ENCODE data around the gene NOC2L.
"Not testable (repeated sequence)": the region's sequence is repeated elsewhere in the genome, so short reads cannot be mapped to it uniquely, and the experiment has no call there.

Gene NOC2L

DNA sequence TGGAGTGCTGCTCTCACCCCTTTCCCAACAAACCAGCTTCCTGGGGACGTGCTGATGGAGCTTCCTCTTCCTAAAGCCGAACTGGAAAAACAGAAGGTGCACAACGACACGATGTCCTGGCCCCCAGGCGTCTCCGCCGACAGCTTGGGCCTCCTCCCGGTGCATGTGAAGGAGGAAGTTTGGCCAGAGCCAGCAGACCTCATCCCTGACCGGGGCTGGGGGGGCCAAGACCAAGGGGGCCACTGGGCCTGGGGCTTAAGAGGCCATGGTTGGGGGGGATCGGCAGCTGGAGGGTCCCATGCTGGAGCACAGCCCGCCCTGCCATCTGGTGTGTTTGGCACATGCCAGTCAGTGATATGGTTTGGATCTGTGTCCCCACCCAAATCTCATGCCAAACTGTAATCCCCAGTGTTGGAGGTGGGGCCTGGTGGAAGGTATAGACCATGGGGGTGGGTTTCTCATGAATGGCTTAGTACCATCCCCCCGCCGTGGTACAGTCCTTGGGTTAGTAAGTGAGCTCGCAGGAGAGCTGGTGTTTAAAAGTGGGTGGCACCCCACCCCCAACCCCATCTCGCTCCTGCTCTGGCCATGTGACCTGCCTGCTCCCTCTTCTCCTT, 34.4 kb upstream of the NOC2L start:
- DNase-seq: no peak

DNA sequence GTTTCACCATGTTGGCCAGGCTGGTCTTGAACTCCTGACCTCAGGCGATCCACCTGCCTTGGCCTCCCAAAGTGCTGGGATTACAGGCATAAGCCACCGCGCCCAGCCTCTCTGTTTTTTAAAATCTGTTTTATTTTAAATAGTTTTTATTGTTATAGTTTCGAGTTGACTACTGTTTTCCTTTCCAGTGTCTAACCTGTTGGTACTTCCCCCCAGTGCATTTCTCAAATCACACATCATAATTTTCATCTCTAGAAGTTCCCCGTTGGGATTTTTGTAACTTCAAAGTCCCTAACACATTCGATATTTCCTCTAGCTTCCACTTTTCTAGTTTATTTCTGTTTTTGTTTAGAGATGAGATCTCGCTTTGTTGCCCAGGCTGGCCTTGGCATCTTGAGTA, 33.3 kb upstream of the NOC2L start:
- no peak for DNase-seq

DNA sequence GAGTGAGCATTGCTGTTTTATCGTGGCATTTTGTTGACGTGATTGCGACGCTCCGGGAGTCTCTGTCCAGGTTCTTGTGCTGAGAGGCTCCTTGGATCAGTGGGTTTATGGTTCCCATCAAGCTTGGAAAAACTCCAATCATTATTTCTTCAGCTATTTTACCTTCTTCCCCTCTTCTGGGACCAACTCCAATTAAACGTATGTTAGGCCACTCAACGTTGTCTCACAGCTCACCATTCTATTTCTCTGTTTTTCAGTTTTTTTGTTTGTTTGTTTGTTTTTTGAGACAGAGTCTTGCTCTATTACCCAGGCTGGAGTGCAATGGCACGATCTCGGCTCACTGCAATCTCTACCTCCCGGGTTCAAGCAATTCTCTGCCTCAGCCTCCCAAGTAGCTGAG, 32.8 kb upstream of the NOC2L start:
- no peak for DNase-seq

DNA sequence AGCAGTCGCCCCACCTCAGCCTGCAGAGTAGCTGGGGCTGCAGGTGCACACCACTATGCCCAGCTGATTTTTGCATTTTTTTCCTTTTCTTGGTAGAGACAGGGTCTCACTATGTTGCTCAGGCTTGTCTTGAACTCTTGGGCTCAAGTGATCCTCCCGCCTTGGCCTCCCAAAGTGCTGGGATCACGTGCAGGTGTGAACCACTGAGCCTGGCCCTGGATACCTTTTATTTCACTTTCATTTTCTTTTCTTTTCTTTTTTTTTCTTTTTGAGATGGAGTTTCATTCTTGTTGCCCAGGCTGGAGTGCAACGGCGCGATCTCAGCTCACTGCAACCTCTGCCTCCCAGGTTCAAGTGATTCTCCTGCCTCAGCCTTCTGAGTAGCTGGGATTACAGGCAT, 32.2 kb upstream of the NOC2L start:
- not testable (repeated sequence) for DNase-seq

DNA sequence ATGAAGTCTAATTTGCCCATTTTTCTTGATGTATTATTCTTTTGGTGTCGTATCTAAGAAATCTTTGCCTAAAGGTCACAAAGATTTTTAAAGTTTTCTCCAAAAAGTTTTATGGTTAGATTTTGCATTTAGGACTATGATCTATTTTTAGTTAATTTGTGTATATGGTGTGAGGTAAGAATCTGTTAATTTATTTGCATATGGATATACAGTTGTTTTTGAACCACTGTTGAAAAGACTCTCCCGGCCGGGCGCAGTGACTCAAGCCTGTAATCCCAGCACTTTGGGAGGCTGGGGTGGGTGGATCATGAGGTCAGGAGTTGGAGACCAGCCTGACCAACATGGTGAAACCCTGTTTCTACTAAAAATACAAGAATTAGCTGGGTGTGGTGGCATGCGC, 29.0 kb upstream of the NOC2L start:
- DNase-seq: not testable (repeated sequence)

DNA sequence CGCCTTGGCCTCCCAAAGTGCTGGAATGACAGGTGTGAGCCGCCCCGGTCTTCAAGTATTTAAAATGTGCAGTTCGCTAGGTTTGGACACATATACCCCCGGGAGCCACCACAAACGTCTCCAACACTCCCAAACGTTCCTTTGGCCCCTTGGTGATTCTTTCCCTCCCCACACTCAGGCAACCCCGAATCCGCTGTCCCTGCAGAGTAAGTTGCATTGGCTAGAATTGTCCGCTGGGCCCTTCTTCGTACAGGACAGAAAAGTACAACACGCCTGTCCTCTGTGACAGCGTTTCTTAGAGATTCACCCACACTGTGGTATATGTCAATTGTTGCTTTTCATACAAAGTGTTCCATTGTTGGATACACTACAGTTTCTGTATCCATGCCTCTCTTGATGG, 26.1 kb upstream of the NOC2L start:
- DNase-seq: no peak

DNA sequence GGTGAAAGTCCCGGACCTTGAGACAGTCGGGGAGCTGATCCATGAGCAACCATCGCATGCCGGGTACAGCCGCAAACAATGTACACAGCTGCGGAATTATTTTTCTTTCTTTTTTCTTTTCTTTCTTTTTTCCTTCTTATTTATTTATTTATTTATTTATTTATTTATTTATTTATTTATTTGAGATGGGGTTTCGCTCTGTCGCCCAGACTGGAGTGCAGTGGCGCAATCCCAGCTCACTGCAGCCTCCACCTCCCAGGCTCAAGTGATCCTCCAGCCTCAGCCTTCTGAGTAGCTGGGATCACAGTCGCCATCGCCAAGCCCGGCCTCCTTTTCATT, 25.4 kb upstream of the NOC2L start:
- no peak for DNase-seq

DNA sequence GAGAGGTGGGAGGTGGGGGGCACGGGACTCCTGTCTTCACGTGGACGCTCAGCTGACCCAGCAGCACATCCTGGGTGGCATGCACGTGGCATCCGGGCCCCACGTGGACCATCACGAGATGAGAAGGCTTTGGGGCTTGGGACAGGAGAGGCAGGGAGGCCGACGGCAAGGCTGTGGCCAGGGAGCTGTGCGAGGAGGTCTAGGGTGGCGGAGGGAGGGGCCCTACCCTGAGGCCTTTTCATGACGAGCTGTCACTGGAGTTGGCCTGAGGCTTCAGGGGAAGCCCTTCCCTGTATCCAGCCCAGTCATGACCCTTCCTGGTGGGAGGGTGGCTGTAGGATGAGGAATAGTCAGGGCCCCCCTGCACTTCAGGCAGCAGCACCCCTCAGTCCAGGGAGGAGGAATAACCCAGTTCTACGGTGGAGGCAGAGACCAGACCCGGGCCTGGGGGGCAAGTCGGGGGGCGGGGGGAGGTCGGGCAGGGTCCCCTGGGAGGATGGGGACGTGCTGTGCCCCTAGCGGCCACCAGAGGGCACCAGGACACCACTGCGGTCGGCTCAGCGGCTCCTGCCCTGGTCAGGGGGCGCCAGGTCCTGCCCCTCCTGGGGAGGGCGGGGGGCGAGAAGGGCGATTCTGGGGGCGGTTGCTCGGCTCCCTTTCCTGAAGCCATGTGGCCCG, 24.9 kb upstream of the NOC2L start:
- no peak for DNase-seq

DNA sequence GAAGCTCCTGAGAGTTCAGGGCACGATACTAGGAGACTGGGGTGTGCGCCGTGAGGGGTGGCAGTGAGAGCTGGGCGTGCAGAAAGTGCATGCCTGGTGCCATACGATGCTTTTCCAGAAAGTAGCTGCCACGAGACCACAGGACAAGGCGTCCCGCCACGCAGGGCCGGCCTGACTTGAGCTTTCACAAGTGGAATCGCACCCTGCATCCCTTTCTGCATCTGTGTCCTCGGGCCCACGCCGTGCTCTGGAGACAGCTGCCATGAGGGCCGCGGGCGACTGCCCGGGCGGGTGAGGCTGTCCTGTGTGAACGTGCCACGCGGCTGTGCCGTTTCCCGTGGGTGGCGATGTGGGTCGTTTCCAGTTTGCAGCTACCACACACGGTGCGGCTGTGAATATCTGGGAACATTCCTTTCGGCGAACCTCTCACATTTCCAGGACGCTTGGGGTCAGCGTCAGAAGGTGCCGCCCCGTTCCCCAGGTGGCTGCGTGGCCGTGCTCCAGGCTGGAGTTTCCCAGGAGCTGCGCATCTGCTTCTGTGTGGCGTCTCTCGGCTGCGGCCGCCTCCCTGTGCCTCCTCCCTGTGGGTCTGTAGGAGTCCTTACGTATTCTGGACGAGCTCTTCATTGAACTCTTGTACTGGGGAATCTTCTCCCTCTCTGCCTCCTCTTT, 23.8 kb upstream of the NOC2L start:
- DNase-seq: no peak

DNA sequence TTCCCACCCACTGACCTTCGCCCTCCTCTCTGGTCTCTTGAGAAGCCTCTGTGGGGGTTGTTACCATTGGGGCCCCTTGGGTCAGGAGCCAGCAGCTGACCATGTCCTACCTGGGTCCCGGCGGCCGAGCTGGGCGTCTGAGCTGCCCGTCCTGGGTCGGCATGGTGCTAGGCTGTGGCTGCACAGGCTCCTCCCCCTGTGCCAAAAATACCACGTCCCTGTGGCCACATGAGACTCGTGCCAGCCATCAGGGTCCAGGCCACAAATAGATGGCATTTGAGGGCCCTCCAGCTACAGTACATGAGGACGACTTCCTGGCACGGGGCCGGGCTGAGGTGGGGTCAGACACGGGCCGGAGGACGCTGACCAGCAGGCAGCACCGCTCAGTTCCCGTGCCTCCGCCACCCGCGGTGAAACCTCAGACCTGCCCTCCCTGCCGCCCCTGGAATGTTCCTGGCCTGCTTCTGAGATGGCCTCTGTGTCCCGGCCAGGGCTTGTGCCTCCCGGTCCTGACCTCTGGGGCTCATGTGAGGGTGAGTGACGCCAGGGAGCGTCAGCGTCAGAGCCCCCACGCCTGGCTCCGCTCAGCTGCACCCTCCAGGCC, 23.0 kb upstream of the NOC2L start, which contains the start of gene PERM1:
TSS of gene PERM1 (minus strand) at position 139 of the 604 bp plus-strand sequence. CDS start 1,064 bp downstream, outside the sequence.
- no peak for DNase-seq

DNA sequence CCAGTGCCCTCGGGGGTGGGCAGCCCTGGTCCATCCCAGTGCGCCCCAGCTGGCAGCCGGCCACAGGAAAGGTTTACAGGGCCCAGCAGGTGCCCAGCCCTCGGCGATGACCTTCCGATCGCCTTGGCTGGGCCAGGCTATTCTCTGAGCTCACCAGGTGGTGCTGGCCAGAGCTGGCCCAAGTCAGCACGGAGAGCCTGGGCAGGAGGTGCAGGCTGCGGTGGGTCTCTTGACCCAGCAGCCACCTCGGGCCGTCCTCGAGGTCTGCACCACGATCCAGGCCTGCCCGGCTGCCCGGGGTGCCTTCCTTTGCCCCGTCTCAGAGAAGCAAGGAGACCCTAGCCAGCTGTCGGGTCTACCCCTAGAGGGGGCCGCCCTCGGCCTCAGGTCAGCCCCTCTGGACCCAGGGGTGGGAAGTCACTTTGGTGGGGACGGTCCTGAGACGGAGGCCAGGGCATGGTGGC, 22.5 kb upstream of the NOC2L start:
- DNase-seq: no peak

DNA sequence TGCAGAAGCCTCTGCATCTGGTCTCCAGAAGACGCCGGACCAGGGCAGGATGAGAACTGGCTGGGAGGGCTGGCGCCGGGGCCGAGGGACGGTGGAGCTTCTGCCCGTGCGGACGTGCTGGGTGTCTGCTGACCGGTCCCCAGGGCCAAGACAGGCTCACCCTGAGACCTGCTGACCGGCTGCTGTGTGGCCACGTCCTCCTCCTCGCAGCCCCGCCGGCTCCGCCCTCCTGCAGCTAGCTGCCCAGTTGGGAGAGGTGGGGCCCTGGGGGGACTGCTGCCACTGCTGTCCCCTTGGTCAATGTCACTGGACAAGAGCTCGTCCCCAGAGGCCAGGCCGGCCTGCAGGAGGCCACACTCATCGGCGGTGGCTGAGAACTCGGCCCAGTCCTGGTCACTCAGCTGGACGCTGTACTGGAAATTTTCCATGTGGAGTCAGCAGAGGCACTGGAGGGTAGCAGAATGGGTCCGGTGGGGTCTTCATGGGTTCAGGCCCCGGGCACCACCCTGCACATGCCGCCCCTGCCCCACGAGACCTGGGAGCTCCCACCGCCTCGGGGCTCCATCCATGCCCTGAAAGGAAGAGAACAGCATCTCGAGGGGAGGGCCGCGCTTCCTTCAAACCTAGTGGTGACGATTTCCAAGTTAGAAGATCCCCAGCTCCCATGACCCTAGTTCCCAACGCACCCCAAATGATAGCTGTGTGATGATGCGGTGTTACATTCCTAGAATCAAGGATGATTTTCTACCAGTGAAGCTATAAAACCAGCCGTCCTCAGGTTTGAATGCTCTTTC, 21.7 kb upstream of the NOC2L start:
- DNase-seq: no peak

DNA sequence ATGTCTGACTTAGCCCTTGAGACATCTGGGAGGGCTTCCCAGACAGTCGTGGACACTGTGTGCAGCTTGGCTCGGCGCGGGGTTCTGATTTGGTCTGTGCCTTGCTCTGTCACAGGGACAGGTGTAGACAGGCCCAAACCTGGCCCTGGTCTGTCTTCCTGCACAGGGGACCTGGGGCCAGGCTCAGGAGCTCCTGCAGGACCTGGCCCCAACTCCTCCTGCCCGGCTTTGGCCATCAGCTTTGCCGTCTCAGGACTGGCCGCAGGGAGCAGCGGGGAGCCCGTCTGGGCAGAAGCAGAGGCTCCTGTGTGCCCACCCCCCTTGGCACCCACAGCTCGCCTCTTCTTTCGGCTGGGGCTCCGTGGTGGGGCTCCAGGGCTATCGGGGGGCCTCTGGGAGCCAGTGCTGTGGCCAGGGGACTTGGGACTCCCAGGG, 21.1 kb upstream of the NOC2L start:
- no peak for DNase-seq

DNA sequence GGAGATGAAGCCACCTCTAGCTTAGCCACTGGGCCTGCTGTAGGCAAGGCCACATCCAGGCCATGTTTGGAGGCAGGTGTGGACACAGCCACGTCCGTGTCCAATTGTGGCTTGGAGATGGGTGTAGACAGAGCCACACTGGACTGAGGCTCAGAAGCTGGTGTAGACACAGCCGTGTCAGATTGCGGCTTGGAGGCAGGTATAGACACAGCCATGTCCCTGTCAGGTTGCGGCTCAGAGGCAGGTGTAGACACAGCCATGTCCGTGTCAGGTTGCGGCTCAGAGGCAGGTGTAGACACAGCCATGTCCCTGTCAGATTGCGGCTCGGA, 20.7 kb upstream of the NOC2L start:
- DNase-seq: no peak

DNA sequence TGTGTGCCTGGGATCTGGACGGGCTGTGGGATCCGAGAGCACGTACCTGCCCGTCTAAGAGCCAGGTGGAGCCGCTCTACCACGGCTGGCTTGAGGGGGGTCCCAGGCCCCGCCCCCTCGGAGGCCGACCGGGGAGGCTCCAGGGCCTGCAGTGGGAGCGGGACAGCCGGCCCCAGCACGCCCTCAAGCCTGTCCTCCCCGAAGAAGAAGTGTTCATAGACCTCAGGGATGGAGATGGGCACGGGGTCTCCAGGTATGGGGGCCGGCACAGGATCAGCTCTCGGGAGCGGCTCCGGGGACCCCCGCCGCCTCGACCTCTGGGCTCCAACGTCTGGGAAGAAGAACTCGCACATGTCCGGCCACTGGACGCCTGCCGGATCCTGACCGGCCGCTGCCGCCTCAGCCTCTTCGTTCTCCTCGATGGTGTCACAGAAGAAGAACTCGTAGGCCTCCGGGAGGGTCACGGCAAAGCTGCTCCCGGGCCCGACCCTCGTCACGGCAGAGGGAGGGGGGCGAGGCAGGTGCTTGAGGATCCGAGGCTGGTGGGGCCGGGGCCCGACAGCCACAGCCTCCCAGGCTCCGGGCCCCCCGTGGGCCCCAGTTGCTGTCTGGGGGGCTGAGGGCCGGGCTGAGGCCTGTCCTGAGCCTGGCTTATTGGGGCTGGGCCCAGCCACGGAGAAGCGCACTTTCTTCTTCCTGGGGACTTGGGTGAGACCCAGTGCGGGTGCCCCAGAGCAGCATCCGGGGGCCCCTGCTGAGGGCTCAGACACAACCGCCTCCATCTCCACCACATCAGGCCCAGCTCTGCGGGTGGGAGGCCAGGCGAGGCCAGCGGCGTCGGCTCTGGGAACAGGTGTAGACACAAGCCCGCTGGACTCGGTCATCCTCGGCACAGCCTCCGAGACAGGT, 20.0 kb upstream of the NOC2L start:
- DNase-seq: no peak

DNA sequence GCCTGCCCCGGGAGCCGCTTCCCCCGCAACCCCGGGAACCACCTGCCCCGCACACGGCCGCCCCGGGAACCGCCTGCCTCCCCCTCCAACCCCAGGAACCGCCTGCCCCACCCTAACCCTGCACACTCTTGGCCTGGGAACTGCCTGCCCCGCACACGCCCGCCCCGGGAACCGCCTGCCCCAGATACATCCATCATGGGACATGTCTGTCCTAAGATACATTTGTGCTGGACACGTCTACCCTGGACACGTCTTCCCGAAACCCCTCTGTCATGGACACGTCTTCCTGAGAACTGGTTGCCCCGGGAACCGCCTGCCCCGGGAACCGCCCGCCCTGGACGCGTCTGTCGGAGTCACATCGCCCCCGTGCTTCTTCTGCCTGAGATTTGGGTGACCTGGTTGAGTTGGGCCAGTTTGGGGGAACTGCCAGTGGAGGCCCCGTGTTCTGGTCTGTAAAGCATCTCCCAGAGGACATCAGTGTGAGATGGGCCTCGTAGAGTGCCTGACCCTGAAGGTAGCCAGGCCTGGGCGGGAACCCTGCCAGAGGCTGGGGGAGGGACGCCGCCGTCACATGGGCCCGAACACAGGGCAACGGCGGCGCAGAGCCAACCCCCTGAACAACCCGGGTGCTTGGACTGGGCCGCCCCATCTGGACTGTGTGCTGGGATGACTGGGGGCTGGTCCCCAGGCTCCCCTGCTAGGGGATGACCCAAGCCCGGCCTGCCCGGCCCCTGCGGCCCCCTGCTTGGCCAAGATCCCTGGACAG, 19.2 kb upstream of the NOC2L start:
- DNase-seq: no peak

DNA sequence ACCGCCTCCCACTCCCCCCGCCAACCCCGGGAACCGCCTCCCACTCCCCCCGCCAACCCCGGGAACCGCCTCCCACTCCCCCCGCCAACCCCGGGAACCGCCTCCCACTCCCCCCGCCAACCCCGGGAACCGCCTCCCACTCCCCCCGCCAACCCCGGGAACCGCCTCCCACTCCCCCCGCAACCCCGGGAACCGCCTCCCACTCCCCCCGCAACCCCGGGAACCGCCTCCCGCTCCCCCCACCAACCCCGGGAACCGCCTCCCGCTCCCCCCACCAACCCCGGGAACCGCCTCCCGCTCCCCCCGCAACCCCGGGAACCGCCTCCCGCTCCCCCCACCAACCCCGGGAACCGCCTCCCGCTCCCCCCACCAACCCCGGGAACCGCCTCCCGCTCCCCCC, 17.7 kb upstream of the NOC2L start:
- not testable (repeated sequence) for DNase-seq

DNA sequence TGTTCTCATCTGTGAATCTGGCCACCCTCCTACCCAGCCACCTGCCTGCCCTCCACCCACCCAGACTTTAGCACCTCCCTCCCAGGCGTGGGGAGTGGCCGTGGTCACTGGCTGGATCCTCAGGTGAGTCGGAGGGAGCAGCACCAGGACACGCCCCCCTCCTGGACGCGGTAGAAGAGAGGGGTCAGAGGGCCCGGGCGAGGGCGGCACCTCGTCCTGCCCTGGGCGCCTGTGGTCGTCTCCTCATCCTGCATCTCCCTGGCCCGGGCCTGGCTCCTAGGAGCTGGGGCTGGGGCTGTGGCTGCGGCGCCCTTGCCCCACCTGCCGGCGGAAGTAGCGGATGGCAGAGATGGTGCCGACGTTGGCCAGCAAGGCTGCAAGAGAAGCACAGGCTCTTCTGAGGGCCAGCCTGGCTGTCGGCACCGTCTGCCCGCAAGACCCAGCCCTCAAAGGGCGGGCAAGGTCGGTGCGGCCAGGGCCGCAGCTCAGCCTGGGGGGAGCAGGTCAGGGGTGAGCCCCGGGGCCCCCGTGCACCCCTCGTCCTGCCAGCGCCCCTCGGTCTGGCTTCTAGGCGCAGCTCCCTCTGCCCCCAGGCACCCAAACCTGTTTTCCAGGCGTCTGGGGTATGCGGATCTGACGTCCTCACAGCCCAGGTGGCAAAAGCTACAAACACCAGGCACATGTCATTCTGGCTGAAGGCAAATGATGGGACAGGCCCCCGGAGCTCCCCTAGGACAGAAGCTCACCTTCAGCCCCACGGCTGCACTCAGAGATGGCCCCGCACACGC, 17.0 kb upstream of the NOC2L start:
- no peak for DNase-seq

DNA sequence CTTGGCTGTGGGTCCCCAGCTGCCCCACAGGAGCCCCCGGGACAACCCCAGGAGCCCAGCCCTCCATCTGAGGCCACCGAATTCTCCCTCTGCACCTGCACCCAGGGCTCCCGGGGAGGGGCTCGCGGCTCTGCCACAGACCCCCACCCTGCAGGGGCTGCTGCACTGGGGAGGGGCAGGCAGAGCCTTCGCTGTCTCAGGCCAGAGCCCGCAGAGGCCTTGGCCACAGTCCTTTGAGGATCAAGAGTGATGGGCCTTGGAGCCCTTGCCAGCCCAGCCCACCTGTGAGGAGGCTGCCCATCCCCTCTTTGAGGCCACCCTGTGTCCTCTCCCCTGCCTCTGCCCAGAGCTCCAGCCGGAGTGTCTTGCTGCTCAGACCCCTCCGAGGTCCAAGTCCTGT, 16.3 kb upstream of the NOC2L start:
- DNase-seq: no peak

DNA sequence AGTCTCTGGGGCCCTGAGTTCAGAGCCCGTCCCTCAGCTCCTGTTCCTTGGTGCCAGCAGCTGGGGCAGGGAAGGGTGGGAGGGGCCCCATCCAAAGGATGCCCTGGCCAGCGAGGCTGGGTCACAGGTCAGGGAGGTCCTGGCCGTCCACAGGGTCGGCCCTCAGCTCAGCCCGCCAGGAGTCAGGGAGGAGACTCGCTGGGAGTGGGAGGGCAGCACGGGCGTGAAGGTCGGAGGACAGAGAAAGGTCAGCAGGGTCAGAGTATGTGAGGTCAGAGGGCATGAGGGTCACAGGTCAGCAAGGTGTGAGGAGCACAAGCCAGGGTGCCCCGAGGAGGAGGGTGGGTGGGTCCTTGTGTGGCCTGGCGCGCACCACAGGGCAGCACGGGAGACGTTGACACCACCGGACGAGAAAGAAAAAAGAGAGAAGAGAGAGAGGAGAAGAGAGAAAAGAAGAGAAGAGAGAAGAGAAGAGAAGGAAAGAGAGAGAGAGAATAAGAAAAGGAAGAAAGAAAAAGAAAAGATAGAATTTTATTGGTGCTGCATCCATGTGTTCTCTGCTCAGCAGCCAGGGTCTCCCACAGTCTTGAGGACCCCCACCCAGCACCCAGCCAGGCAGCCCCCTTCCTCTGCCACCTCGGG, 15.8 kb upstream of the NOC2L start:
- DNase-seq: no peak

All from NCI-H524 treated with DMSO at 0.1 percent for 48 hours (cell line).